Neural progenitor cell (in vitro differentiated cells): ENCODE measurements around the gene FAM8A1.

Experiments
- CTCF ChIP-seq: fragments of 200-600 bp; sonication (generic); IDR thresholded peaks from 2 replicates; pipeline ENCODE4 v1.5.1; 2017; ENCODE audit warnings: antibody characterized with exemption, mild to moderate bottlenecking
- EZH2 ChIP-seq: fragments of 200-600 bp; sonication (generic); IDR thresholded peaks from 2 replicates; pipeline ENCODE4 v1.6.1; 2017; ENCODE audit warnings: antibody characterized with exemption, mild to moderate bottlenecking, moderate library complexity
- EZH2phosphoT487 ChIP-seq: fragments of 200-600 bp; sonication (generic); IDR thresholded peaks from 2 replicates; pipeline ENCODE4 v1.6.1; 2017; ENCODE audit warnings: antibody characterized with exemption

- TF ChIP-seq CTCF (no peak), EZH2phosphoT487 (no peak), EZH2 (no peak)
Measured at GRCh38 chr6:17621003-17621402, 20.9 kb downstream of the FAM8A1 start.
